NOMO-1 treated with DMSO at 0.1 percent for 48 hours (cell line): ENCODE results near the gene IPO7.
A peak's percentile ranks its signal among the peaks of the same experiment; 100 is the strongest.

ENCODE experiments used
- DNase-seq: peaks from one replicate; lab custom pipeline; 2025; ENCODE audit not compliant: unreplicated experiment; lab: John Stamatoyannopoulos, UW

Gene IPO7

GRCh38 chr11:9489080-9489765 lies 104.8 kb downstream of the IPO7 start:
- DNase-seq = no peak

- DNase-seq = no peak
These were observed 105.9 kb downstream of the IPO7 start for GRCh38 chr11:9490376-9490775.

- DNase-seq = peak; percentile 64
These were observed 109.0 kb downstream of the IPO7 start for GRCh38 chr11:9493492-9493891.

GRCh38 chr11:9494316-9494715 lies 109.9 kb downstream of the IPO7 start:
- no peak for DNase-seq

- no peak for DNase-seq
These were observed 111.5 kb downstream of the IPO7 start for GRCh38 chr11:9495803-9496514.
